Activated effector memory CD4-positive, alpha-beta T cell treated with Interleukin-2 at 50 U/mL for 16 hours (primary cell): ENCODE results near the gene SCFD1.
"Not testable (repeated sequence)": the region's sequence is repeated elsewhere in the genome, so short reads cannot be mapped to it uniquely, and the experiment has no call there.

Experiments
- DNase-seq: peaks from one replicate; pipeline ENCODE4 v3.0.0-alpha.2; 2020

Gene SCFD1

GRCh38 chr14:30614155-30614554 is 8.0 kb upstream of the SCFD1 start:
- no peak for DNase-seq

GRCh38 chr14:30620178-30620577 is 1.9 kb upstream of the SCFD1 start:
- no peak for DNase-seq

- peak; percentile 5 for DNase-seq
Measured at GRCh38 chr14:30621354-30621939, 672 bp upstream of the SCFD1 start.

- DNase-seq: no peak
Measured at GRCh38 chr14:30623412-30624131, 1.5 kb downstream of the SCFD1 start.

GRCh38 chr14:30624132-30624423 is 2.0 kb downstream of the SCFD1 start:
- no peak for DNase-seq

- no peak for DNase-seq
Measured at GRCh38 chr14:30625533-30625932, 3.4 kb downstream of the SCFD1 start.

GRCh38 chr14:30629432-30629831 is 7.3 kb downstream of the SCFD1 start:
- not testable (repeated sequence) for DNase-seq

- DNase-seq: no peak
Measured at GRCh38 chr14:30630248-30630647, 8.1 kb downstream of the SCFD1 start.

GRCh38 chr14:30632730-30633129 is 10.6 kb downstream of the SCFD1 start:
- DNase-seq: no peak

- no peak for DNase-seq
Measured at GRCh38 chr14:30638926-30639325, 16.8 kb downstream of the SCFD1 start.

- DNase-seq: no peak
Measured at GRCh38 chr14:30641207-30641606, 19.1 kb downstream of the SCFD1 start.

GRCh38 chr14:30644462-30644861 is 22.3 kb downstream of the SCFD1 start:
- DNase-seq: not testable (repeated sequence)

- no peak for DNase-seq
Measured at GRCh38 chr14:30645600-30645999, 23.5 kb downstream of the SCFD1 start.

GRCh38 chr14:30648471-30648870 is 26.4 kb downstream of the SCFD1 start:
- DNase-seq: no peak

GRCh38 chr14:30651937-30652336 is 29.8 kb downstream of the SCFD1 start:
- no peak for DNase-seq

GRCh38 chr14:30655124-30655523 is 33.0 kb downstream of the SCFD1 start:
- no peak for DNase-seq

- DNase-seq: no peak
Measured at GRCh38 chr14:30655658-30656057, 33.5 kb downstream of the SCFD1 start.

GRCh38 chr14:30656190-30656632 is 34.1 kb downstream of the SCFD1 start:
- DNase-seq: no peak

- no peak for DNase-seq
Measured at GRCh38 chr14:30657050-30657449, 34.9 kb downstream of the SCFD1 start.

GRCh38 chr14:30657606-30658163 is 35.6 kb downstream of the SCFD1 start:
- DNase-seq: no peak

- DNase-seq: no peak
Measured at GRCh38 chr14:30658645-30659044, 36.5 kb downstream of the SCFD1 start.

GRCh38 chr14:30669594-30669993 is 47.5 kb downstream of the SCFD1 start:
- no peak for DNase-seq

GRCh38 chr14:30673071-30673470 is 51.0 kb downstream of the SCFD1 start:
- DNase-seq: no peak

GRCh38 chr14:30678926-30679431 is 56.9 kb downstream of the SCFD1 start:
- no peak for DNase-seq
